ENCODE data around the gene RALY. TPM values are rescaled to one million over a fixed set of nuclear protein-coding genes. Genes with fewer than 3 reads are reported as not detected.

RALY gene
- total RNA-seq, 1 experiment from 2014 or later = 164 TPM

GRCh38 chr20:34041226-34041625, 47.5 kb downstream of the RALY start:
- no peak for DNase-seq
- no peaks in the 10 kb centered on the region for H3K27me3 ChIP-seq (ENCODE audit: control insufficient read depth, insufficient read depth, low read length)
- H3K4me3 ChIP-seq (ENCODE audit: insufficient read depth, low read depth, low read length) = no peak overlapping the region
- 0 out of 2 replicates have a peak, but pooled peaks cover 2% of the 10 kb centered on the region for H3K36me3 ChIP-seq (replicated peaks; ENCODE audit: control insufficient read depth, insufficient read depth, low read length)

- Histone ChIP-seq H3K36me3 (replicated peaks; ENCODE audit: control insufficient read depth, insufficient read depth, low read length) (0 out of 2 replicates have a peak, but pooled peaks cover 2% of the 10 kb centered on the region), H3K27me3 (ENCODE audit: control insufficient read depth, insufficient read depth, low read length) (no peaks in the 10 kb centered on the region), H3K4me3 (ENCODE audit: insufficient read depth, low read depth, low read length) (no peak overlapping the region)
- no peak for DNase-seq
Measured at GRCh38 chr20:34042262-34042661, 48.6 kb downstream of the RALY start.

- no peak for DNase-seq
- no peak overlapping the region for H3K4me3 ChIP-seq (ENCODE audit: insufficient read depth, low read depth, low read length)
- no peaks in the 10 kb centered on the region for H3K27me3 ChIP-seq (ENCODE audit: control insufficient read depth, insufficient read depth, low read length)
- H3K36me3 ChIP-seq (replicated peaks; ENCODE audit: control insufficient read depth, insufficient read depth, low read length) = 0 out of 2 replicates have a peak, but pooled peaks cover 2% of the 10 kb centered on the region
Measured at GRCh38 chr20:34043025-34043424, 49.3 kb downstream of the RALY start.

- no peak for DNase-seq
- no peaks in the 10 kb centered on the region for H3K27me3 ChIP-seq (ENCODE audit: control insufficient read depth, insufficient read depth, low read length)
- H3K4me3 ChIP-seq (ENCODE audit: insufficient read depth, low read depth, low read length) = no peak overlapping the region
- H3K36me3 ChIP-seq (replicated peaks; ENCODE audit: control insufficient read depth, insufficient read depth, low read length) = 0 out of 2 replicates have a peak, but pooled peaks cover 2% of the 10 kb centered on the region
Measured at GRCh38 chr20:34045294-34045693, 51.6 kb downstream of the RALY start.

GRCh38 chr20:34045930-34046725, 52.4 kb downstream of the RALY start:
- H3K27me3 ChIP-seq (ENCODE audit: control insufficient read depth, insufficient read depth, low read length) = no peaks in the 10 kb centered on the region
- 0 out of 2 replicates have a peak, but pooled peaks cover 2% of the 10 kb centered on the region for H3K36me3 ChIP-seq (replicated peaks; ENCODE audit: control insufficient read depth, insufficient read depth, low read length)
- no peak overlapping the region for H3K4me3 ChIP-seq (ENCODE audit: insufficient read depth, low read depth, low read length)
- DNase-seq = peak; percentile 65

- Histone ChIP-seq H3K36me3 (replicated peaks; ENCODE audit: control insufficient read depth, insufficient read depth, low read length) (0 out of 2 replicates have a peak, but pooled peaks cover 2% of the 10 kb centered on the region), H3K27me3 (ENCODE audit: control insufficient read depth, insufficient read depth, low read length) (no peaks in the 10 kb centered on the region), H3K4me3 (ENCODE audit: insufficient read depth, low read depth, low read length) (no peak overlapping the region)
- no peak for DNase-seq
Measured at GRCh38 chr20:34047010-34047687, 53.4 kb downstream of the RALY start.

GRCh38 chr20:34047917-34048316, 54.2 kb downstream of the RALY start:
- H3K27me3 ChIP-seq (ENCODE audit: control insufficient read depth, insufficient read depth, low read length) = no peaks in the 10 kb centered on the region
- no peak overlapping the region for H3K4me3 ChIP-seq (ENCODE audit: insufficient read depth, low read depth, low read length)
- DNase-seq = no peak

GRCh38 chr20:34049389-34049788, 55.7 kb downstream of the RALY start:
- H3K36me3 ChIP-seq (replicated peaks; ENCODE audit: control insufficient read depth, insufficient read depth, low read length) = no peaks in the 10 kb centered on the region
- no peak overlapping the region for H3K4me3 ChIP-seq (ENCODE audit: insufficient read depth, low read depth, low read length)
- no peaks in the 10 kb centered on the region for H3K27me3 ChIP-seq (ENCODE audit: control insufficient read depth, insufficient read depth, low read length)
- no peak for DNase-seq

More at GRCh38 chr20:34047917-34048316, 54.2 kb downstream of the RALY start:
- H3K36me3 ChIP-seq (replicated peaks; ENCODE audit: control insufficient read depth, insufficient read depth, low read length) = 0 out of 2 replicates have a peak, but pooled peaks cover 2% of the 10 kb centered on the region

- H3K36me3 ChIP-seq (replicated peaks; ENCODE audit: control insufficient read depth, insufficient read depth, low read length) = no peaks in the 10 kb centered on the region
- H3K4me3 ChIP-seq (ENCODE audit: insufficient read depth, low read depth, low read length) = no peak overlapping the region
- DNase-seq = no peak
- H3K27me3 ChIP-seq (ENCODE audit: control insufficient read depth, insufficient read depth, low read length) = no peaks in the 10 kb centered on the region
Measured at GRCh38 chr20:34049897-34050695, 56.4 kb downstream of the RALY start.

- H3K4me3 ChIP-seq (ENCODE audit: insufficient read depth, low read depth, low read length) = no peak overlapping the region
- no peaks in the 10 kb centered on the region for H3K36me3 ChIP-seq (replicated peaks; ENCODE audit: control insufficient read depth, insufficient read depth, low read length)
- no peaks in the 10 kb centered on the region for H3K27me3 ChIP-seq (ENCODE audit: control insufficient read depth, insufficient read depth, low read length)
- no peak for DNase-seq
Measured at GRCh38 chr20:34052414-34052813, 58.7 kb downstream of the RALY start.

GRCh38 chr20:34055290-34055689, 61.6 kb downstream of the RALY start:
- DNase-seq = no peak
- no peaks in the 10 kb centered on the region for H3K36me3 ChIP-seq (replicated peaks; ENCODE audit: control insufficient read depth, insufficient read depth, low read length)
- H3K27me3 ChIP-seq (ENCODE audit: control insufficient read depth, insufficient read depth, low read length) = no peaks in the 10 kb centered on the region
- no peak overlapping the region for H3K4me3 ChIP-seq (ENCODE audit: insufficient read depth, low read depth, low read length)

GRCh38 chr20:34058831-34059230, 65.1 kb downstream of the RALY start:
- Histone ChIP-seq H3K36me3 (replicated peaks; ENCODE audit: control insufficient read depth, insufficient read depth, low read length) (no peaks in the 10 kb centered on the region), H3K4me3 (ENCODE audit: insufficient read depth, low read depth, low read length) (no peak overlapping the region)
- DNase-seq = no peak

GRCh38 chr20:34060970-34061369, 67.3 kb downstream of the RALY start:
- H3K36me3 ChIP-seq (replicated peaks; ENCODE audit: control insufficient read depth, insufficient read depth, low read length) = no peaks in the 10 kb centered on the region
- no peaks in the 10 kb centered on the region for H3K27me3 ChIP-seq (ENCODE audit: control insufficient read depth, insufficient read depth, low read length)
- DNase-seq = no peak

More at GRCh38 chr20:34058831-34059230, 65.1 kb downstream of the RALY start:
- no peaks in the 10 kb centered on the region for H3K27me3 ChIP-seq (ENCODE audit: control insufficient read depth, insufficient read depth, low read length)

GRCh38 chr20:34061695-34062094, 68.0 kb downstream of the RALY start:
- Histone ChIP-seq H3K27me3 (ENCODE audit: control insufficient read depth, insufficient read depth, low read length) (no peaks in the 10 kb centered on the region), H3K36me3 (replicated peaks; ENCODE audit: control insufficient read depth, insufficient read depth, low read length) (no peaks in the 10 kb centered on the region), H3K4me3 (ENCODE audit: insufficient read depth, low read depth, low read length) (no peak overlapping the region)
- no peak for DNase-seq

More at GRCh38 chr20:34060970-34061369, 67.3 kb downstream of the RALY start:
- H3K4me3 ChIP-seq (ENCODE audit: insufficient read depth, low read depth, low read length) = no peak overlapping the region

Measured in H7 (cell line).